Heart right ventricle (tissue), 16 donors: ENCODE results near the gene CFAP299. TPM values are rescaled to one million over a fixed set of nuclear protein-coding genes. Genes with fewer than 3 reads are reported as not detected.

Source experiments
- ATAC-seq, 8 donors: fragments of 200-7000 bp; cut with Tn5 transposase; one replicate each; pipeline ENCODE4 v1.9.1; 2020; ENCODE audit warnings: mild to moderate bottlenecking in 8 of 8, moderate library complexity in 8 of 8, moderate number of reproducible peaks in 1 of 8
- DNase-seq, 2 donors: peaks; one replicate each; pipeline ENCODE4 v3.0.0-alpha.2; 2020
- H3K27ac ChIP-seq, 10 donors: fragments of 200-600 bp; sonication (generic) in 2 of 10; one replicate each; pipeline versions ENCODE4 v1.5.0 to v1.8.0; 2020 to 2022; ENCODE audit warnings: mild to moderate bottlenecking in 3 of 10
- H3K27me3 ChIP-seq, 7 donors: fragments of 200-600 bp; one replicate each; pipeline ENCODE4 v1.8.0; 2021 to 2022; ENCODE audit warnings: mild to moderate bottlenecking in 2 of 7
- H3K36me3 ChIP-seq, 9 donors: fragments of 200-600 bp; sonication (generic) in 1 of 9; one replicate each; pipeline versions ENCODE4 v1.5.0 to v1.8.0; 2020 to 2022; ENCODE audit warnings: mild to moderate bottlenecking in 2 of 9
- H3K4me1 ChIP-seq, 9 donors: fragments of 200-600 bp; sonication (generic) in 1 of 9; one replicate each; pipeline versions ENCODE4 v1.5.0 to v1.8.0; 2020 to 2022; ENCODE audit warnings: mild to moderate bottlenecking in 4 of 9
- H3K4me3 ChIP-seq, 10 donors: fragments of 200-600 bp; sonication (generic) in 2 of 10; one replicate each; pipeline versions ENCODE4 v1.5.0 to v1.8.0; 2020 to 2022; ENCODE audit warnings: mild to moderate bottlenecking in 7 of 10, moderate library complexity in 2 of 10
- H3K9me3 ChIP-seq, 11 donors: fragments of 200-600 bp in 10 of 11; sonication (generic) in 2 of 11; one replicate each; pipeline versions ENCODE4 v1.5.0 to v1.8.0; 2013 to 2022; ENCODE audit warnings: mild to moderate bottlenecking in 2 of 11, control low read depth in 1 of 11, moderate library complexity in 1 of 11
- WGBS, 2 donors: extraction: QIAGEN DNeasy Blood & Tissue Kit; methylation state at CpG; one replicate each; pipeline ENCODE4 v1.1.7; 2013; ENCODE audit warnings: inconsistent platforms in 1 of 2; 5-methylcytosine and 5-hydroxymethylcytosine counted together
- intact Hi-C, 10 donors: fragments of 100-400 bp; cut with DNase I; formaldehyde crosslinking; loops; one replicate each; pipeline versions ENCODE4 v1.11.1 to v1.14.2; 2022
- polyA plus RNA-seq, 2 donors: library from polyadenylated mRNA; stranded (reverse); fragments of 200-250 nt; gene quantifications; one replicate each; pipeline ENCODE4 v1.2.3, GENCODE V29; 2013
- total RNA-seq, 10 donors: library from RNA; stranded (reverse); fragmentation: NEBNext Ultra II Directional in 3 of 10; extraction: Animal tissue kit (Norgen Biotek cat#: 25700) in 3 of 10; gene quantifications; one replicate each; pipeline versions ENCODE4 v1.2.1 to v1.2.4, GENCODE V29; 2021 to 2023
- TF ChIP-seq, protein P1 (sequence below), 9 donors: fragments of 200-600 bp; sonication (generic) in 2 of 9; IDR thresholded peaks; one replicate each; pipeline versions ENCODE4 v1.5.0 to v1.8.0; 2021 to 2022; ENCODE audit warnings: antibody characterized with exemption in 9 of 9, mild to moderate bottlenecking in 5 of 9, moderate library complexity in 1 of 9
- donor health status: Arrhythmogenic right ventricular cardiomyopathy.
- donor health status: ischemic (EF 13 %, LVEDD 7.1; RV severe dilation, severe dysfunction).
- donor health status: healthy with polysubstance abuse.
- donor health status: DM: no; HTN: yes; CAD: no.
- donor health status: DM: no; HTN: no; CAD: no.
- donor health status: ischemic (EF 25% LVEDD 6.9; RV normal size, moderate dysfunction).
- donor health status: ischemic (EF 25% LVEDD 5.7; RV mildly dilated, moderate dysfunction).
- donor health status: healthy.
- donor health status: DM: yes; HTN: yes; CAD: no.
- donor health status: Ischemic cardiomyopathy.
- donor health status: ischemic (EF 35%, LVEDD 5.7; RV mildly dilated, moderate dysfunction).
- donor health status: nonischemic (EF 11% LVEDD 7.7; RV severe dilation, severe dysfunction).
- donor health status: DM: yes; HTN: yes; CAD: no.
- donor health status: PGD.
- donor health status: ischemic (EF 29% LVEDD 5.4; RV normal size, mild dysfunction).
- donor health status: nonischemic (EF 23%, LVEDD 6.1; RV moderate dilation, normal function).

CFAP299 gene
- total and polyA plus RNA-seq, 12 donors, result 0.93 TPM; not detected in 11

DNA sequence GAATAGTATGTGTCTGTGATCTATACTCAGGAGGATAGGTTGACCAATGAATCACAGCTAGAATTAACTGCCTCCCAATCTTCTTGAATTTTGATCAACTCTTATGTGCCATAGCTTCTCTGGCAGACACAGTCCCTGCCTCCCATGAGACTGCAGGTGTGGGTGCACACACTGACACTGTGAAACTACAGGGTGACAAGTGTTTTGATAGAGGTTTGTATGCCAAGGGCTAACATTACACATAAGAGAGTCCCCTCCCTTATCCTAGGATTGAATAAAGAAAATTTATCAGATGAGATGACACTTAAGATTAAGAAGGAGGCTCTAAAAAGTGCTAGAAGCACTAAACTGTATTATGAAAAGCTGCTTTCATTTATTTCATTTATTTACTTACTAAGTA is 476.6 kb downstream of the CFAP299 start:
- Histone ChIP-seq H3K27me3 (no peaks in the 10 kb centered on the region), H3K4me3 (no peak overlapping the region), H3K36me3 (no peaks in the 10 kb centered on the region), H3K9me3 (no peaks in the 10 kb centered on the region), H3K27ac (no peak overlapping the region), H3K4me1 (no peaks in the 10 kb centered on the region)
- TF ChIP-seq, protein P1, sequence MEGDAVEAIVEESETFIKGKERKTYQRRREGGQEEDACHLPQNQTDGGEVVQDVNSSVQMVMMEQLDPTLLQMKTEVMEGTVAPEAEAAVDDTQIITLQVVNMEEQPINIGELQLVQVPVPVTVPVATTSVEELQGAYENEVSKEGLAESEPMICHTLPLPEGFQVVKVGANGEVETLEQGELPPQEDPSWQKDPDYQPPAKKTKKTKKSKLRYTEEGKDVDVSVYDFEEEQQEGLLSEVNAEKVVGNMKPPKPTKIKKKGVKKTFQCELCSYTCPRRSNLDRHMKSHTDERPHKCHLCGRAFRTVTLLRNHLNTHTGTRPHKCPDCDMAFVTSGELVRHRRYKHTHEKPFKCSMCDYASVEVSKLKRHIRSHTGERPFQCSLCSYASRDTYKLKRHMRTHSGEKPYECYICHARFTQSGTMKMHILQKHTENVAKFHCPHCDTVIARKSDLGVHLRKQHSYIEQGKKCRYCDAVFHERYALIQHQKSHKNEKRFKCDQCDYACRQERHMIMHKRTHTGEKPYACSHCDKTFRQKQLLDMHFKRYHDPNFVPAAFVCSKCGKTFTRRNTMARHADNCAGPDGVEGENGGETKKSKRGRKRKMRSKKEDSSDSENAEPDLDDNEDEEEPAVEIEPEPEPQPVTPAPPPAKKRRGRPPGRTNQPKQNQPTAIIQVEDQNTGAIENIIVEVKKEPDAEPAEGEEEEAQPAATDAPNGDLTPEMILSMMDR (IDR thresholded peaks at IDR 0.05), result no peak
- DNase-seq (no peak), ATAC-seq (no peak)
- intact Hi-C loops, result no loop called here

DNA sequence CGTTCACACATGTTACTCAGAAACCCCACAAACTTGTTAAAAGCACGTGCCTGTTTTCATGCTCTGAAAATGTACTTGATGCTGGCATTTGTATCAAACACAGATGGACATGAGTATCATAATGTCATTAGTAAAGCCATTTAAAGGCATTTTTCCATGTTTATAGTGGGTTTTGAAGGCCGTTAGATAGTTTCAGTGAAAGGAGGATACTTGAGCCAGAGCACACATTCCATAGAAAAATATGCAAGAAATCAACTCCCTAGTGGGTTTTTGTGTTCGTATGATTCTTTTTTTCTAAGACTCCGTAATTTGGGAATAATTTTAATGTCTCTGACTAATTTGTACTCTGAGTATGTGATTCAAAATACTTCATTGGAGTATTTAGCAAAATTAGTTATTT is 478.7 kb downstream of the CFAP299 start:
- DNase-seq (no peak), ATAC-seq (no peak)

GRCh38 chr4:80831383-80832361 is 496.1 kb downstream of the CFAP299 start:
- Histone ChIP-seq H3K27me3 (no peaks in the 10 kb centered on the region), H3K4me1 (no peaks in the 10 kb centered on the region), H3K36me3 (no peaks in the 10 kb centered on the region), H3K9me3 (peaks cover 0 to 20% (median 0%) of the 10 kb centered on the region in 11 donors), H3K4me3 (no peak overlapping the region), H3K27ac (no peak overlapping the region)
- ATAC-seq, result no peak
- WGBS, 2 donors, result 72 to 79% methylated on average over 5 of the region's 5 CpGs
- no peak for DNase-seq
- intact Hi-C loops, result no loop called here
- TF ChIP-seq, protein P1 (IDR thresholded peaks at IDR 0.05), result no peak

More for the DNA sequence above, 478.7 kb downstream of the CFAP299 start:
- 49 to 51% methylated on average over 5 of the region's 5 CpGs for WGBS, 2 donors
- Histone ChIP-seq H3K4me3 (no peak overlapping the region), H3K9me3 (no peaks in the 10 kb centered on the region), H3K27ac (no peak overlapping the region), H3K4me1 (no peaks in the 10 kb centered on the region), H3K27me3 (no peaks in the 10 kb centered on the region), H3K36me3 (no peaks in the 10 kb centered on the region)
- TF ChIP-seq, protein P1 (IDR thresholded peaks at IDR 0.05), result no peak
- intact Hi-C loops, result no loop called here

- H3K4me3 ChIP-seq, result no peak overlapping the region
- TF ChIP-seq, protein P1 (IDR thresholded peaks at IDR 0.05), result no peak
- DNase-seq (no peak), ATAC-seq (no peak)
- intact Hi-C loops, result no loop called here
- no peak overlapping the region for H3K27ac ChIP-seq
- no peaks in the 10 kb centered on the region for H3K4me1 ChIP-seq
- no peaks in the 10 kb centered on the region for H3K36me3 ChIP-seq
- WGBS, 2 donors, result 56 to 70% methylated on average over 1 of the region's 1 CpG
- no peaks in the 10 kb centered on the region for H3K27me3 ChIP-seq
- peaks cover 0 to 27% (median 0%) of the 10 kb centered on the region in 11 donors for H3K9me3 ChIP-seq
These were observed 503.8 kb downstream of the CFAP299 start for GRCh38 chr4:80839281-80839680.
